C4-2B (cell line): ENCODE data around the gene CD3E.

Source experiments
- ZFX ChIP-seq: fragments of 450-650 bp; IDR thresholded peaks from 2 replicates; pipeline ENCODE4 v1.6.1; 2017
- TF ChIP-seq, protein P1 (sequence below): fragments of 450-650 bp; conservative IDR thresholded peaks from 2 replicates; pipeline ENCODE4 v1.5.1; 2017; ENCODE audit warnings: mild to moderate bottlenecking

DNA sequence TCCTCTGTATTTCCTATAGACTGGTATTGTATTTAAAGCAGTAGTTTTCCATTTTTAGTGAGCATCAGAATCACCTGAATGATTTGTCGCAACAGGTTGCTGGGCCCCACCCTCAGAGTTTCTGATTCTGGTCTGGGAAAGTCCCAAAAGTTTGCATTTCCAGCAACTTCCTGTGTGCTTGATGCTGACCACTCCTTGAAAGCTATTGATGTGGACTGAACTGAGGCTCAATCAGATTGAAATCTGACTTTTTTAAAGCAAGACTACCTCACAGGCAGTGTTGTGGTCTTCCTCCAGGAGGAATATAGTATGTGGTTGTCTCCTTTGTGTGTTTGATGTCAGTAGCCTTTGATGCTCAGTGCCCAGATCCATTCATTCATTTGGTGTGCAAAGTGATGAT, 23.2 kb upstream of the CD3E start:
- TF ChIP-seq, protein P1, sequence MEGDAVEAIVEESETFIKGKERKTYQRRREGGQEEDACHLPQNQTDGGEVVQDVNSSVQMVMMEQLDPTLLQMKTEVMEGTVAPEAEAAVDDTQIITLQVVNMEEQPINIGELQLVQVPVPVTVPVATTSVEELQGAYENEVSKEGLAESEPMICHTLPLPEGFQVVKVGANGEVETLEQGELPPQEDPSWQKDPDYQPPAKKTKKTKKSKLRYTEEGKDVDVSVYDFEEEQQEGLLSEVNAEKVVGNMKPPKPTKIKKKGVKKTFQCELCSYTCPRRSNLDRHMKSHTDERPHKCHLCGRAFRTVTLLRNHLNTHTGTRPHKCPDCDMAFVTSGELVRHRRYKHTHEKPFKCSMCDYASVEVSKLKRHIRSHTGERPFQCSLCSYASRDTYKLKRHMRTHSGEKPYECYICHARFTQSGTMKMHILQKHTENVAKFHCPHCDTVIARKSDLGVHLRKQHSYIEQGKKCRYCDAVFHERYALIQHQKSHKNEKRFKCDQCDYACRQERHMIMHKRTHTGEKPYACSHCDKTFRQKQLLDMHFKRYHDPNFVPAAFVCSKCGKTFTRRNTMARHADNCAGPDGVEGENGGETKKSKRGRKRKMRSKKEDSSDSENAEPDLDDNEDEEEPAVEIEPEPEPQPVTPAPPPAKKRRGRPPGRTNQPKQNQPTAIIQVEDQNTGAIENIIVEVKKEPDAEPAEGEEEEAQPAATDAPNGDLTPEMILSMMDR, result no peak
- no peak for TF ChIP-seq ZFX
